ENCODE results near the gene EPHB2.

The EPHB2 gene

DNA sequence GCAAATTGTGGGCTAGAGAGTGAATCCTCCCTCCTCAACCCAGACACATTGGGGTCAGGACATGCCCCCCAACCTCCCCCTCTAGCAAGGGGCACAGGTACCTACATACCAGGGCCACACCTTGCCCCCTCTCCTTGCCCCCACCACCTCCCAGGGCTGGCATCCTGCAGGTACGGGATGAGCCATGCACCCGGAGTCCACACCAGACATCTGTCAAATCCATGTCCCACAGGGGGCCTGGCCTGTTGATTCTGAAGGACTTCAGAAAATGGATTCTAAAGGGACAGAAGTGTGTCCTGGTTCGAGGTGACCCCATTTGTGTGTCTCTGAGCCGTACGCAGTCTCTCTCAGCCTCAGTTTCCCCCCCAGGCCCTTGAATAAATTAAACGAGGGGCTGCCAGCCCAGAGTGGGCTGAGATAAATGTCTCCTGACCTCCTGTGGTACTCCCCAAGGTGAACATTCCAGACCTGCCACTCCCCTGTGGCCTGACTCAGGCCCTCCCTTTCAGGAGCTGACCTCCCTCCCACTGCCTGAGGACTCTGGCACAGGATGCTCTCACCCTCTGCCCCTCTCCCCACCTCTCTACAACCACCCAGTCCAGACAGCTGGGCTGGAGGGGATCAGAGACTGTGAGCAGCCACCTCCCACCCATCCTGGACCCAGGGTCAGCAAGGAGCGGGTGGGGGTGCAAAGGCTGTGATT, 94.5 kb downstream of the EPHB2 start:
- DNase-seq = no peak

DNA sequence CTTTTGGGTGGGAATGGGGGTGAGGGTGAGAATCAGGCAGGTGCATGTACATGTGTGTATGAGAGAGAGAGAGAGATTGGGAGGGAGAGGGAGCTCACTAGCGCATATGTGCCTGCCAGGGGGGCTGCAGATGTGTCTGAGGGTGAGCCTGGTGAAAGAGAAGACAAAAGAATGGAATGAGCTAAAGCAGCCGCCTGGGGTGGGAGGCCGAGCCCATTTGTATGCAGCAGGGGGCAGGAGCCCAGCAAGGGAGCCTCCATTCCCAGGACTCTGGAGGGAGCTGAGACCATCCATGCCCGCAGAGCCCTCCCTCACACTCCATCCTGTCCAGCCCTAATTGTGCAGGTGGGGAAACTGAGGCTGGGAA, 95.0 kb downstream of the EPHB2 start:
- no peak for DNase-seq

DNA sequence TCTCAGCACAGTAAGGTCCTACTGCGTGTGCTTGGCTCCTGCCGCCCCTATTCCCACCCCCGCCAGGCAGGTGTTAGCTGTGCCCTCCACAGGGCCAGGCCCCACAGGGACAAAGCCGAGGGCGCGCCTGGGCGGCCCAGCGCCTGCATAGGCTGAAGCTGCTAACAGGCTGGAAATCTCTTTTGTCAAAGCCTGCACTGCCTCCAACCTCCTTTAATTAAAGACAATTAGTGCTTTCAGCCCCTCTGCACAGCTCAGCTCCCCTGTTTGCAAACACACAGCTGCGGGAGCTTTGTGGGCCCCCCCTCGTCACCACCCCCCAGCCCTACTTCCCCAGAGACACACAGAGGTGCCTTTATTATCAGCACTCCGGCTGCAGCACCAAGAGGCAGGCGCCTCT, 95.9 kb downstream of the EPHB2 start:
- DNase-seq = no peak

DNA sequence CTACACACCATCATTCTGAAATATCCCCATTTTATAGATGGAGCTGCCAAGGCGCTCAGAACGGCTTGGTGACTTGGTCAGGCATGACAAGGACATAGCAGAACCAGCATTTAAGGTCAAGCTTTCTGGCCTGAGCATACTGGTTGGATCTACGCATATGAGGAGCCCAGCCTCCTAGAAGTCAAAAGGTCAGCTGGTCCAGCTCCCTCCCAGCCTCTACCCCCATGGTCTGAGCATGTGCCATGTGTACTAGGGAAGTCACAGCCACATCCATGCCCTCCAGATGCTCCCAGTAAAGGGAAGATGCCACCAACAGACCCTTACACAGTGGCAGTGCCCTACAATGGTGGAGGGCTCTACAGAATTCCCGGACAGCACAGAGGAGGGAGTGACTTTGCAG, 96.7 kb downstream of the EPHB2 start:
- DNase-seq = no peak

DNA sequence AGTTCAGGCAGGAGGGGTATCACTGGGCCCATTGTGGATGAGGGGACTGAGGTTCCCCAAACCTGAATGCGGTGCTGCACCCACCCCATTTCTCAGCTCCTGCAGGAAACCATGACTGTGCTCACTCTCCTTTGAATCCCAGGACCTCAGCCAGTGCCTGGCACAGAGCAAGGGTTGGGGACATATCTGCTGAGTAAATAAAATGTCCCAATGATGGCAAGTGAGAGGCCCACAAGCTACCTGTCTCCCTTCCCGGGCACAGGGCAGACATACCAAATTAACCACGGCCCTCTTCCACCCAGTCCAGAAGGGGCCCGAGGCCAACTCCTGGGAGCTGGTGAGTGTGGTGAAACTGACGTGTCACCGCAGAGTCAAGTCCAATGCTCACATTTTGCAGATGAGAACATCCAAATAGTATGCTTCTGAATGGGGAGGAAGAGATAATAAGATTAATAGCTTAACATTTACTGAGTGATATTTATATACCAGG, 97.6 kb downstream of the EPHB2 start:
- DNase-seq = no peak

DNA sequence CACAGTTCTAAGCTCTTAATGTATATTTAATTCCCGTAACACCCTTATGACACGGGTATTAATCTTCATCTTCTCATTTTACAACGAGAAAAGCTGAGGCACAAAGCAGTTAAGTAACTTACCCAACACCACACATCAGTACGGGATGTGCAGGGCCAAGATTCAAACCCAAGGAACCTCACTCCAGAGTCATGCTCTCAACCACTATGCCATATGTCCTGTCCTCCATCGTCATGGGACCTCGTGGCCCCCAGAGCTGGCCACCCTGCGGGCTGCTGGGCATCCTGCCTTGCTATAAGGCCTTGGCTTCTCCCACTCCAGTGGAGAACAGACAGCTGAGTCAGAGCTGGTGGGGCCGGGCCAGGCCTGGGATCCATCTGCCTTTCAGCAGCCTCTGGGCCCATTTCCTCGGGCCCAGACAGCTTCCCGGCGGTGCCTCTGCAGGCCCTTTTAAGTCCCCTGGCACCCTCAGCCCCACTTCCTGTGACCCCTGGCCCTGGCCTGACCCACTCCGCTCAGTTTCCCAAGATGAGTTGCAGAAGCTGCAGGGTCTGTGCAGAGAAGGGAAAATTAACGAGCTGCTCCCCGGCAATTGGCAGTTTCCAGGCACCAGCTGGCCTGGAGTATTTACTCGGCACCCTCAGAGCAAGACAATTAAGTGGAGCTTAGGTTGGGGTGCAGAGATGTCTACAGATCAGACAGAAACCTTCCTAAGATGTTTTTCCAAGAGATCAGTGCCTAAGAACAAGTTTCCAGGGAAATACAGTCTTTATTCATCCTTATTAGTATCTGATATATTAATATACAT, 98.2 kb downstream of the EPHB2 start:
- no peak for DNase-seq

DNA sequence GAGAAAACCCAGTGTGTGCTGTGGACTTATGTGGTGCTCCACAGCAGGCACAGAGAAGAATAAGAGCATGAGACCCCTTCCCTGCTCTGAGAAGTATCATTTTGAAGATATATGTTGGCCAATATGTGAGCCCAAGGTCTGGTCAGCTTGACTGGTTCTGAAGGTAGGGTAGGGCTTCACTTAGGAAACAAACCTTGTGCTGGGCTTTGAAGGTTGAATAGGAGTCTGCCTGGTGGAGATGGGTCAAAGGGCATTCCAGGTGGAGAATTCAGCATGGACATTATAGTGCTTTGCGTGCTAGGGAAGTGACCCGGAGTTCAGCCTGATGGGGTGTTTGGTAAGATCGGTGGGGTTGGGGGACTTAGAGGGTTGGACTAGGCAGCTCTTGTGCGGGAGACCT, 99.1 kb downstream of the EPHB2 start:
- DNase-seq = no peak

DNA sequence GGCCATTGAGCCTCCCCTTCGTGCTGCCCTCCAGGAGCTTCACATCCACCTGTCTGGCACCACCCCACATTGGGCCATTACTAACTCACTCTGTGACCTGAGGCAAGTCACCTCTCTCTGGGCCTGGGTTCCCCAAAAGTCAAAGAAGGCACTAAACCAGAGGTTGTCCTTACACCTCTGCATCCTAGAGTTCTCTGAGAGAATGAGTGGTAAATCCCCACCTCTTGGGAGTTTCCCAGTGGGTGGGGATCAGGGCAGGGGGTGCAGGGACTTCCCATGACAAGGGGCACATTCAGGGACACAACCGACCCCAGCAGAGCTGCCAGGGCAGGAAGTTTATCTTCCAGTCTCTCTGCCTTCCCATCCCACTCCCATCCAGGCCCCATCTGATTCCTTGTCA, 99.7 kb downstream of the EPHB2 start:
- DNase-seq = no peak

DNA sequence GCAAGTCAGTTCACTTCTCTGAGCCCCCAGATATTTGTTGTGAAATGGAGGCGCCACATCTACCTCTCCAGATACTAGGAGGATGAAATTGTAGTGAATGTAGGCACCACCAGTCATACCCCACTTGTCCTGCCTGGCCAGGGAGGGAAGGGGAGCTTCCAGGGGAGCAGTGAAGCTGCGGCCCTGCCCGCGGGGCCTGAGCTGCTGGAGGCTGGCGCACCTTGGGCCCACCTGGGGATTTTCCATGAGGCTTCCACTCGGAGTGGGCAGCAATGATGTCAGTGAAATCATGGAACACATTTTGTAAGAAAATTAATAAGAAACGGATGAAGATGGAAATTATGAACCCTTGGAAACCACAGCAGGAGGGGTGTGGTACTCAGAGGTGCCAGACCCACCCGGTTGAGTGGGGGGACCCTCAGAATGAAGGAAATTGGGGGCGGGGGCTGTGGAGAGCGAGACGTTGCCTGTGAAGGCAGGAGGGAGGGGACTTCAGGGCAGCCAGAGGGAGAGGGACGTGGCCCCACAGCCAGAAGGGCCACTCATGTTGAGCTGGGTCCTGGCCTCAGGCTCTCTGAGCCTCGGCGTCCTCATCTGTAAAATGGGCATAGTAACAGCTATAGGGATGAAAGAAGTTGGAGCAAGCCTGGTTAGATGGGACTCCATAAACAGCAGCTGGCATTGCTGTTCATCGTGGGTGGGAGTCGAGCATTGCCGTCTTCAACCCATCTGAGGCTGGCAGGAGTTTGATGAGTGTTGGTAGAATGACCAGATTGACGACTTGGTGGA, 101.6 kb downstream of the EPHB2 start:
- DNase-seq = no peak

DNA sequence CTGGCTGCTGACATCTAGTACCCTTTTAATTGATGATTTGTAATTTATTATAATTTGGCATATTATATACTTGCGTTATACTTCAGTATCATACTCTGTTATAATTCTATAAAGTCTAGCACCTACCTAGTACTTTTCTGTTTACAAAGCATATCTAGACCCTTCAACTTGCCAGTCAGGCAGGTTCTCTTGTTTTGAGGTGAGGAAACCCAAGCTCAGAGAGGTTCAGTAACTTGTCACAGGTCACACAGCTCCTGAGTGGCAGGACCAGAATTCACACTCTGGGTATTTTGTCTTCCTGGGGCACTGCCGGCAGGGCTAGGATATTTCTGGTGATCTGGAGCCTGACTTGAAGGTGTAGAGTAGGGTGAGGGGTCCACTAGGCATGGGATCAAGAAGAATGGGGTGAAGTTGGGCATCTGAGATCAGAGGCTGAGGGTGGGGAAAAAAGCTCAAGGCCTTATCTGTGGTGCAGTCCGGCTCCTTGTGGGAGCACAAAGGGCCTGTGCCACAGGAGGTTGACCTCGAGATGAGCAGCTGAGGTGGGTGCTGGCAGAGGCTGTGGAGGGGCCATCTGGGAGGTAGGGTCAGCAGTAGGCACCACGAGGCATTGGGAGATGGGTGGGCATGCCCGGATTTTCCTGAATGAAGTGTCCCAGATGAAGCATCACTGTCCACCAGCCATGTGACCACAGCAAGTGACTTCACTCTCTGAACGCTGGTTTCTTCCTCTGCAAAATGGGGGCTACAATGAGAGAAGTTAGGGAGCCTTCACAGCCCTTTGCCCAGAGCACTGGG, 102.6 kb downstream of the EPHB2 start:
- DNase-seq = no peak

DNA sequence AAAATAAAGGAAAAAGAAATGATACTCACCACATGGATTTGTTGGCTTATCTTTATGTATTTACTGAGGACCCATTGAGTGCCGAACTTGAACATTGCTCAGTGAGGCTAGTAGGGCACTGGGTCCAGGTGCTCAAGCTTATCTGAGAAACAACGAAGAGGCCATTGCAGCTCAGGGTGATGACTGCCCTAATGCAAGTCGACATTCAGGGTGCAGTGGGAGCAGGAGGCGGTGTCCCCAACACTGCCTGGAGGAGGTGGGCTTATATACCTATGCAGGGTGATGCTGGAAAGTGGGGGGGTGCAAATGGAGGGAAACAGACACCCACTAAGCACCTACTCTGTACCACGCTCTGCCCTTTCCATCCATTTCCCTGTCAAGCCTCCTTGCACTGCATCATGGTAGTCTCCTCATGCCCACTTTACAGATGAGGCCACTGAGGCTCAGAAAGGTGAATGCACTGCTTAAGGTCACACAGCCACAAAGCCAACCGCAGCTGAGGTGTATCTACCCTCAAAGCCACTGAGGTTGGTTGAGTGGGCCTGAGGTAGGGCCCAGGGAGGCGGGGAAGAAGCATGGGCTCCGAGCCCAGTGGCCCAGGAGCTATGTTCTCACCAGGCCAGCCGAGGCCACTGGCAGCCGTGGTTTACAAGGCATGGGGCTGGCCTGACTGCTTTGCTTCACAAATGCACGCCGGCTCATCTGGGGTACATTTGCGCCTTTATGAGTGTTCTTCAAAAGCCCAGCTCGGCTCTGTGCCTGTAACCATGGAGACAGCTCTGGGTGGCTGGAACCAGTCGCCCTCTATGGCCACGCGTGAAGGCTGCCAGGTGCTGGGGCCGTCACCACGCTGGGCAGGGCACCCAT, 103.8 kb downstream of the EPHB2 start:
- no peak for DNase-seq

DNA sequence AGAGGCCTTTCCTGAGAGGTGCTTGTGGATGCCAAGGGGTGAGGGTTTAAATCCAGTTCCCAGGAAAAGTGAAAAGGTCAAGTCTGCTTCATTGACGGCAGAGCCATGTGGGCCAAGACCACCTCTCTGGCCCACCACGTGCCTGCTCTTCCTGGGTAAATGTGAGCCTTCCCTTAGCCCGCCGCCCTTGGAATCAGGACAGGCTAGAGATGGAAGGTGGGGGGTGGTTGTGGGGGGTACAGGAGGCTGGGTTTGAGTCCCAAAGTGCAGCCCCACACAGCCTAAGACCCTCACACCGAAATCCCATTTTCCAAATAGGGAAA, 104.4 kb downstream of the EPHB2 start:
- DNase-seq = no peak

DNA sequence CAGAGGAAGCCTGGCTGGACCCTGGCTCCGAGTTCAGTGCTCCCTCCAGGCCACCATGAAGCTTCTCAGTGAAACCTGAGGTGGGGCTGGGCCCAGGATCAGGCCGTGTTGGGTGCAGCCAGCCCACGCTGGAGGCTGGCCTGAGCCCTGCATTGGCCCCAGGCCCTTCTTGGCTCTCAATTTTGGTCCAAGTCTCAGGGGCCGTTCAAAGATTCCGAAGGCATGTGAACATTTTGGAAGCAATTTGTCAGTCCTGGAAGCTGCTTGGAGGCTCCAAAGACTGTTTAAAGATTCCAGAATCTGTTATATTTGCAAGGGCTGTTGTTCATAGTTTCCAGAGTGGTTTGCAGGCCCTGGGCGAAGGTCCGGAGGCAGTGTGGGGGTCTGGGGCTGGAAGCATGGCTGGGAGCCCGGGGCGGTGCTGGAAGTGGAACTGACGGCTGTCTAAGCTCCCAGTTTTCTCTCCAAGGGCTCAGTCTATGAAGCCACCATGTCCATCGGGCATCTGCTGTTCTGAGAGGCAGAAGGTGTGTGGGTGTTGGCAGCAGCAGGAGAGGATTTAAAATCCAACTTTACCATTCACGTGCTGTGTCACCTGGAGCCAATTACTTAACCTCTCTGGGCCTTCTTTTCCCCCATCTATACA, 104.9 kb downstream of the EPHB2 start:
- no peak for DNase-seq

DNA sequence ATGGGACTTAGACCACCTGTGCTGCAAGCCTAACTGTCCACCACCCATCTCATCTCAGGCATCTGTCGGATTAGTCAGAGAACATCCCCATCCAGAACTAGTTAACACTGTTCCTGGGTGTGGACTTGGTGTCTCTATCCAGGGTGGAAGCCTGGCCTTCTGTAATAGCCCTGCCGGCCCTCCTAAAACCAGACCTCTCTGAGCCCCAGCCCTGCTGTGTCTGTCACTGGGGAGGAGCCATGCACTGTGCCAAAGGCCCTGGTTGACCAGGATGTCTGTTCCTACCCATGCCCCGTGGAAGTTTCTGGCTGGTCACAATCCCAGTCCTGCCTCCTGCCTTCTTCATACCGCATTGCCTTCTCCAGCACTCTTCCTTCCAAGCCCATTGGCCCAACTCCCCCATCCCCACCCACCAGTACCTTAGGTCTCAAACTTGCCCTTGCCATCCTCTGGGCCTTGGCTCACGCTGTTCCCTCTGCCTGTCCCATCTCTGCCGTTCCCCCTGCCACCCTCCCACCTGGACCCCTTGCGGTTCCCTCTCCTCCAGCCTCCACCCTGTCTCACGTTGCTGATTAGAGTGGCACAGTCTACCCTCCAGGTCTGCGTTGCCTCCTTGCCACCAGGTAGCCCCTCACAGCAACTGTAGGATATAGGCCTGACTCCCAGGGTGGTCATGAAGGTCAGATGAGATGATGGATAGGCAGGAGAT, 105.6 kb downstream of the EPHB2 start:
- DNase-seq = no peak

DNA sequence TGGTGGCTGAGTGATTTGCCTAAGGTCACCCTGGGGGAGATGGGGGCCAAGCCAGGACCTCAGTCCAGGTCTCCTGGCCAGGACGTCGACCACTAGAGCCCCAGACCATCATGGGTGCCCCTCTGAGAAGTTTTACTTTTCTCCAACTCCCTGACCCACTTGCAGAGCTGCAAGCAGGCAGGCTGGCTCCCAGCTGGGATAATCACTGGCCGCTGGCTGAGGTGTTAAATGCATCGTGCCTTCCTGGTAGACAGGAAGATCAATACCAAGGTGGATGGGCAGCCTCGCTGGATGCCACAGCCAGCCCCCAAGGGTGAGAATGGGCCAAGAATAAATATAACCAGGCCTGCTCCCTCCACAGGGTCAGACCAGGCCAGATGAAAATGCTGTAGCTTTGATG, 106.2 kb downstream of the EPHB2 start:
- no peak for DNase-seq

DNA sequence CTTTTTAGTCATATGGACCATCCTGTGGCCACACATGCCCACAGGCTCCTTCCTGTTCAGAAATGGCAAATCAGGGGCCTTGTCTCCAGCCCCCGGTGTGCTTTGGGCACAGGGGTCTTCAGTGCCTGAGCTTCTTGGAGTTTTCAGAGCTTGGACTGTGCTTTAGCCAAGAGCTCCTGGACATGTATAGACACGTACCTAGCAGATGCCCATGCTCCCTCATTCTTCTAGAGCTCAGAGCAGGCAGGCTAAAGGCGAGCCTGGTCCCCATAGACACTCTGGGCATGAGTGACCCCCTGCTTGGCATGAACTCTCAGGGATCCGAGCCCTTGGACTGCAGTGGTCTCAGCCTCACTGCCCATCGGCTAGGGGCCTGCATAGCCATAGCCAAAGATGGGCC, 106.8 kb downstream of the EPHB2 start:
- no peak for DNase-seq

DNA sequence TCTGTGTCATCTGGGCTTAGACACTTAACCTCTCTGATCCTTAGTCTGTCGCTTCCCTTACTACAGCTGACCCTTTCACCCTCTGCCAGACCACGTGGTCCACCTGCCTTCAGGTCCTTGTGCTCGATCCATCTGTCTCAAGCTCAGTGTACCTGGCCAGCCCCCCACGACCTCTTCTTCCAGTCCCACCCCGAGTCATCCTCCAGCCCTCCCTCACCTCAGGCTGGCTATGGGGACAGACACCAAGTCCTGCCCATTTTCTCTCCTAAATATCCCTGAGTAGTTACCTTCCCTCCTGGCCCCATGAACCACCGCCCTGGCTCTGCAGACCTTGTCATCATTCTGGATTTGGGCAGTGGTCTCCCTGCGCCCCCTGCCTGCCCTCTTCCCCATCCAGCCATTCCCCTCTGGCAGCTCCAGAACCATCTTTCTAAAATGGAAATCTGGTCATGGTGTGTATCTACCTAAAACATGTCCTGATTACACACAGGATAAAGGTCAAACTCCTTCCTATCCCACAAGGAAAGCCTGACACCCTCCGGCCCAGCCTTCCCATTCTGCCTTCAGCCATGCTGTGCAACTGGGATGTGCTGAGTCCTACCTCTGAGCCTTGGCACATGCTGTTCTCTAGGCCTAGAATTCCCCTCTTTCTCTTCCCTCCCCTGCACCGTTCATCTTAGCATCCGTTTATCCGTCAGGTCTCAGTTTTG, 107.6 kb downstream of the EPHB2 start:
- no peak for DNase-seq

DNA sequence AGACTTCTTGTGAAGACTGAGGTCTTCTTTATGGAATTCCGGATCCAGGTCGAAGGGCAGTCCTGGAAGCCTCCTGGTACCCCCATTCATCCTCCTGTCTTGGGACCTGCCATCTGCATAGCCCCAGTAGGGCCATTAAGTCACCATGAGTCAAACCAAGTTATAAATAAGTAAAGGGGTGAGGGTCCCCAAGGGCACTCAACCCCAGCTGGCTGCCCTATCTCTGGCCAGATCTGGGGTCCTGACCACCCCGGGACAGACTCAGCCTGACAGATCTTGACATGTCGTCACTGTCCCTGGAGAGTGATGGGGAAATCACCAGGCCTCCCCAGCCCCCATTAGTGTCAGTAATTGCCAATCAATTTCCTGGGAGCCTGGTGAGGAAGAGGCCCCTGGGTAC, 108.7 kb downstream of the EPHB2 start:
- DNase-seq = no peak

DNA sequence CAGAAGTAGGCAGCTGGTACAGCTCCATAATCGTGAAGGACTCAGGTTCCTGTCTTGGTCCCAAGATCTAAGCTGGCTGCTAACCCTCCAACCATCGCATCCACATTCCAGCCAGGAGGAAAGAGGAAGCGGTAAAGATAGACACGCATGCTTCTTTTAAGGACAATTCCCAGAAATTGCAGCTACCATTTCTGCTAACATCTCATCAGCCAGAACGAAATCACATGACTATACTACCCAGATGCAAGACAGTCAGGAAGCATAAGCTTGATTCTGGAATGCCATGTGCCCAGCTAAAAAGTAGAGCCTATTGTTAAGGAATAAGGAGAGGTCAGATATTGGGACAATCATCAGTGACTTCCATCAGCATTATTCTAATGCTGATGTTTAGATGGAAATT, 110.4 kb downstream of the EPHB2 start:
- no peak for DNase-seq

DNA sequence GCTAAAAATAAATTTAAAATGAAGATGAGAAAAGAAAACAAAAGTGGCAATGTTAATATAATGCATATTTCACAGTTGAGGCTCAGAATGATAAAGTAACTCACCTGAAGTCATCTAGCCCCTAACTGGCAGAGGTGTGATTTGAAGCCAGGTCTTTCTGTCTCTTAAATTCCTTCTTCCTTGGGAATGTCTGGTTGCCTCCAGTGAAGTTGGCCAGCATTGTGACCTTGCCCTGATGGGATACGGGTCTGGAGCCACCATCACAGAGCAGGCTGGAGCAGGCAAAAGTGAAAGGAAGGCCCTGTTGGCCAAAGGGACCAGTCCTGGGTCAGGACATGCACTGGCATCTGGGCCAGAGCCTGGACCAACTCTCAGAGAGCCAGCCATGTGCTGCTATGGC, 111.7 kb downstream of the EPHB2 start:
- no peak for DNase-seq
